Caco-2 (cell line): ENCODE measurements around the gene HOGA1. TPM values are rescaled to one million over a fixed set of nuclear protein-coding genes. Genes with fewer than 3 reads are reported as not detected.

Experiments
- BruUV-seq: library from RNA; stranded (reverse); fragments of 400-500 nt; replicated peaks from 2 replicates; lab custom pipeline; 2021; lab: Mats Ljungman, UMichigan
- CTCF ChIA-PET: fragments of 300-600 bp; sonication (Branson Sonifier 250); formaldehyde crosslinking; loops from one replicate; lab custom pipeline; 2022; ENCODE audit warnings: antibody characterized with exemption; lab: Charles Lee
- POLR2A ChIA-PET: fragments of 300-600 bp; sonication (Branson Sonifier 250); formaldehyde crosslinking; loops from one replicate; lab custom pipeline; 2022; ENCODE audit warnings: antibody characterized with exemption; lab: Charles Lee
- DNase-seq, 2 experiments: peaks; one replicate each; pipeline versions ENCODE4 v3.0.0 to v3.0.0-alpha.2; 2020 to 2022
- H3K27me3 ChIP-seq: replicated peaks from 2 replicates; pipeline ENCODE4 v1.6.0; 2011; ENCODE audit warnings: low read length; ENCODE audit not compliant: control insufficient read depth, insufficient read depth
- H3K36me3 ChIP-seq: 2 replicates; pipeline ENCODE4 v1.5.1; 2011; ENCODE audit warnings: low read length; ENCODE audit not compliant: control insufficient read depth, insufficient read depth
- H3K4me1 ChIP-seq: fragments of 250-450 bp; sonication (Bioruptor Pico); 2 replicates; pipeline ENCODE4 v1.5.1; 2020; ENCODE audit warnings: mild to moderate bottlenecking
- H3K4me3 ChIP-seq: 2 replicates; pipeline ENCODE4 v1.5.1; 2011; ENCODE audit warnings: low read depth, mild to moderate bottlenecking, control low read depth, low read length
- H3K9me3 ChIP-seq: fragments of 250-450 bp; sonication (Bioruptor Pico); 2 replicates; pipeline ENCODE4 v1.5.1; 2020; ENCODE audit warnings: mild to moderate bottlenecking, moderate library complexity
- H3K27ac Mint-ChIP-seq: one replicate; pipeline ENCODE4 v1.8.0; 2022; ENCODE audit warnings: mixed read lengths; ENCODE audit not compliant: unreplicated experiment
- H3K27me3 Mint-ChIP-seq: one replicate; pipeline ENCODE4 v1.8.0; 2022; ENCODE audit warnings: mixed read lengths; ENCODE audit not compliant: insufficient read depth, unreplicated experiment
- H3K36me3 Mint-ChIP-seq: one replicate; pipeline ENCODE4 v1.8.0; 2022; ENCODE audit warnings: mild to moderate bottlenecking, mixed read lengths; ENCODE audit not compliant: insufficient read depth, unreplicated experiment
- H3K4me1 Mint-ChIP-seq: one replicate; pipeline ENCODE4 v1.8.0; 2022; ENCODE audit warnings: low read depth, mixed read lengths; ENCODE audit not compliant: unreplicated experiment
- H3K4me3 Mint-ChIP-seq: one replicate; pipeline ENCODE4 v1.8.0; 2022; ENCODE audit warnings: mild to moderate bottlenecking, moderate library complexity, mixed read lengths; ENCODE audit not compliant: unreplicated experiment
- H3K9me3 Mint-ChIP-seq: one replicate; pipeline ENCODE4 v1.8.0; 2022; ENCODE audit warnings: mixed read lengths; ENCODE audit not compliant: unreplicated experiment
- CTCF ChIP-seq, 2 experiments: fragments of 200-600 bp in 1 of 2; IDR thresholded peaks; 1 replicate in 1 of 2; 2 replicates in 1 of 2; pipeline versions ENCODE4 v1.5.1 to v1.8.0; 2011 to 2022; ENCODE audit warnings: antibody characterized with exemption in 1 of 2, control low read depth in 1 of 2, inconsistent platforms in 1 of 2, low read depth in 1 of 2, low read length in 1 of 2, mild to moderate bottlenecking in 1 of 2, moderate library complexity in 1 of 2; ENCODE audit not compliant: insufficient read depth in 1 of 2, severe bottlenecking in 1 of 2, unreplicated experiment in 1 of 2
- intact Hi-C: fragments of 100-400 bp; cut with micrococcal nuclease; formaldehyde crosslinking; loops from one replicate; pipeline ENCODE4 v1.10.0; 2022; ENCODE audit not compliant: unreplicated experiment
- total RNA-seq: library from RNA; stranded (reverse); gene quantifications from 2 replicates; pipeline ENCODE4 v1.2.3, GENCODE V29; 2022

HOGA1 gene
- total RNA-seq, 1 experiment from 2014 or later = 0.50 TPM

- Mint-ChIP-seq H3K36me3 (peaks cover 6% of the 10 kb centered on the region), H3K9me3 (no peaks in the 10 kb centered on the region), H3K4me3 (no peak overlapping the region), H3K27me3 (no peaks in the 10 kb centered on the region), H3K4me1 (peaks cover 25% of the 10 kb centered on the region), H3K27ac (peak overlapping the region; percentile 32)
- ChIA-PET POLR2A (no interaction called here), CTCF (interaction anchor here (1.1 kb wide), 1 partner anchor 13 kb away, joined by 4 read pairs; no protein-coding TSS in a partner anchor)
- intact Hi-C loops = no loop called here
- no peaks in the 10 kb centered on the region for H3K36me3 ChIP-seq
- no peak for DNase-seq
- TF ChIP-seq CTCF (IDR thresholded peaks at IDR 0.05; ENCODE audit: insufficient read depth in 1 of 2, low read depth in 1 of 2, low read length in 1 of 2, severe bottlenecking in 1 of 2, unreplicated experiment in 1 of 2) = no peak
- H3K4me3 ChIP-seq = no peak overlapping the region
- no peaks in the 10 kb centered on the region for H3K9me3 ChIP-seq
- no peaks in the 10 kb centered on the region for H3K27me3 ChIP-seq
- peaks cover 29% of the 10 kb centered on the region for H3K4me1 ChIP-seq
- BruUV-seq = no TSS peak
Observed at GRCh38 chr10:97540669-97541500, 43.3 kb upstream of the HOGA1 start.

- H3K4me3 Mint-ChIP-seq = no peak overlapping the region
- ChIA-PET CTCF (interaction anchor here (0.6 to 1.1 kb wide), 3 partner anchors 9 to 70 kb away, joined by 5 to 8 read pairs (median 5); no protein-coding TSS in a partner anchor), POLR2A (no interaction called here)
- intact Hi-C loops = no loop called here
- H3K9me3 ChIP-seq = no peaks in the 10 kb centered on the region
- BruUV-seq = no TSS peak
- no peaks in the 10 kb centered on the region for H3K9me3 Mint-ChIP-seq
- H3K36me3 Mint-ChIP-seq = peaks cover 6% of the 10 kb centered on the region
- no peak for TF ChIP-seq CTCF (IDR thresholded peaks at IDR 0.05; ENCODE audit: insufficient read depth in 1 of 2, low read depth in 1 of 2, low read length in 1 of 2, severe bottlenecking in 1 of 2, unreplicated experiment in 1 of 2)
- DNase-seq = peak; percentile 55 to 61
- H3K4me1 Mint-ChIP-seq = peaks cover 25% of the 10 kb centered on the region
- no peaks in the 10 kb centered on the region for H3K27me3 ChIP-seq
- H3K27me3 Mint-ChIP-seq = no peaks in the 10 kb centered on the region
- H3K36me3 ChIP-seq = no peaks in the 10 kb centered on the region
- H3K27ac Mint-ChIP-seq = peak overlapping the region; percentile 83
- H3K4me3 ChIP-seq = no peak overlapping the region
- H3K4me1 ChIP-seq = peaks cover 29% of the 10 kb centered on the region
Observed at GRCh38 chr10:97542169-97543024, 41.8 kb upstream of the HOGA1 start.

- no peak for DNase-seq
- Histone ChIP-seq H3K36me3 (no peaks in the 10 kb centered on the region), H3K9me3 (no peaks in the 10 kb centered on the region), H3K4me1 (peaks cover 29% of the 10 kb centered on the region), H3K4me3 (no peak overlapping the region), H3K27me3 (no peaks in the 10 kb centered on the region)
- H3K9me3 Mint-ChIP-seq = no peaks in the 10 kb centered on the region
- peaks cover 6% of the 10 kb centered on the region for H3K36me3 Mint-ChIP-seq
- peak overlapping the region; percentile 83 for H3K27ac Mint-ChIP-seq
- intact Hi-C loops = no loop called here
- no peak for TF ChIP-seq CTCF (IDR thresholded peaks at IDR 0.05; ENCODE audit: insufficient read depth in 1 of 2, low read depth in 1 of 2, low read length in 1 of 2, severe bottlenecking in 1 of 2, unreplicated experiment in 1 of 2)
- H3K27me3 Mint-ChIP-seq = no peaks in the 10 kb centered on the region
- POLR2A ChIA-PET = no interaction called here
- no TSS peak for BruUV-seq
- CTCF ChIA-PET = interaction anchor here (0.6 to 1.1 kb wide), 2 partner anchors 9 to 69 kb away, joined by 5 read pairs; no protein-coding TSS in a partner anchor
- no peak overlapping the region for H3K4me3 Mint-ChIP-seq
- H3K4me1 Mint-ChIP-seq = peaks cover 25% of the 10 kb centered on the region
Observed at GRCh38 chr10:97543025-97543546, 41.1 kb upstream of the HOGA1 start.
